ENCODE measurements around the gene COPS9.

Gene COPS9

DNA sequence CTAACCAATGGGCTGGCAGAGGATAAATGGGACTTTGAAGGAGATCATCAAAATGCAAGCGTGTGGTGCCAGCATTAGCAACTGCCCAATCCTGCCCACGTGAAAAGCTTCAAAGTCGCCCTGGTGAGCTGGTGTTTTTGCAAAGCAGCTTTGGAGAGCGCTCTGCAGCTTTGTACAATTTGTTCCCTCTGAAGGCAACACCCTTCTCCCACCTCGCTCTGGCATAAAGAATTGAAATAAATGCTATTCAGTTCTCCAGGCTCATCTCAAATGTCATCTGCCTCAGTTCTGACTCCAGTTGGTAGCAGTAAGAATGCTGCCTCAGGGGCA is 3.5 kb downstream of the COPS9 start:
- DNase-seq (ENCODE audit: low read depth), result no peak
- TF ChIP-seq, protein P1, sequence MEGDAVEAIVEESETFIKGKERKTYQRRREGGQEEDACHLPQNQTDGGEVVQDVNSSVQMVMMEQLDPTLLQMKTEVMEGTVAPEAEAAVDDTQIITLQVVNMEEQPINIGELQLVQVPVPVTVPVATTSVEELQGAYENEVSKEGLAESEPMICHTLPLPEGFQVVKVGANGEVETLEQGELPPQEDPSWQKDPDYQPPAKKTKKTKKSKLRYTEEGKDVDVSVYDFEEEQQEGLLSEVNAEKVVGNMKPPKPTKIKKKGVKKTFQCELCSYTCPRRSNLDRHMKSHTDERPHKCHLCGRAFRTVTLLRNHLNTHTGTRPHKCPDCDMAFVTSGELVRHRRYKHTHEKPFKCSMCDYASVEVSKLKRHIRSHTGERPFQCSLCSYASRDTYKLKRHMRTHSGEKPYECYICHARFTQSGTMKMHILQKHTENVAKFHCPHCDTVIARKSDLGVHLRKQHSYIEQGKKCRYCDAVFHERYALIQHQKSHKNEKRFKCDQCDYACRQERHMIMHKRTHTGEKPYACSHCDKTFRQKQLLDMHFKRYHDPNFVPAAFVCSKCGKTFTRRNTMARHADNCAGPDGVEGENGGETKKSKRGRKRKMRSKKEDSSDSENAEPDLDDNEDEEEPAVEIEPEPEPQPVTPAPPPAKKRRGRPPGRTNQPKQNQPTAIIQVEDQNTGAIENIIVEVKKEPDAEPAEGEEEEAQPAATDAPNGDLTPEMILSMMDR (IDR thresholded peaks at IDR 0.05; ENCODE audit: low read depth, low read length, missing control alignments), result no peak
- in situ Hi-C loops (cut with HindIII; ENCODE audit: low sequenced_read_pairs), result no loop called here
- H3K4me3 ChIP-seq (ENCODE audit: low read depth, low read length), result no peak overlapping the region

DNA sequence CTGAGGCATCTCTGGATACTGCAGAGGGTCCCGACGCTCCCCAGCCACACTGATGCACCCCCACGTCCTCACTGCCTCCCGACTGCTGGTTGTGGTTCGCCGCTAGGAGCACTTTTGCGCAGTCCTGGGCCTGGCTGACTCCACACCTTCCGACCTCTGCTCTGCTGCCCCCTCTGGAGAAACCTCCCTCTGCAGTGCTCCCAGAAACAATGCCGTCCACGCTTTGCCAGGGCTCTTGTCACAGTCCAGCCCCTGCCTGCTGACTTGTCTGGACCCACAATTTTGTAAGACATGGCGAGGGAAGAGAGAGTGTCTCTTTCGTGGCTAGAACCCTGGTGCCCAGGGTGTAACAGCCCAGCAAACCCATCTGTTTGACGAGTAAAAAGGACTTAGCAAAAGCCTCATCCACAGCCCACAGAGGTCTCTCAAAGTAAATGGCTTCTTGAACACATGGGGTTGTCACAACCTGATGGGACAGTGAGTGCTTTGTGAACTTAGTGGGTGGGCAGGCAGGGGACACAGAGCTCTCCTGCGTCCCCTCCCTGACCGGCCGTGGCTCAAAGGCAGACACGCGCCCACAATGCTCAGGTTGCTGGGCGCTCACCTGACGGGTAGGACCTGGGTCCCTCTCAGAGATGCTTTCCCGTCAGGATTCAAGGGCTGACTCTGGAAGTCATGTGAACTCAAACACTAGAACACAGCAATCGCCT is 4.0 kb downstream of the COPS9 start:
- no peak overlapping the region for H3K4me3 ChIP-seq (ENCODE audit: low read depth, low read length)
- DNase-seq (ENCODE audit: low read depth), result no peak
- TF ChIP-seq, protein P1 (IDR thresholded peaks at IDR 0.05; ENCODE audit: low read depth, low read length, missing control alignments), result no peak
- in situ Hi-C loops (cut with HindIII; ENCODE audit: low sequenced_read_pairs), result no loop called here

DNA sequence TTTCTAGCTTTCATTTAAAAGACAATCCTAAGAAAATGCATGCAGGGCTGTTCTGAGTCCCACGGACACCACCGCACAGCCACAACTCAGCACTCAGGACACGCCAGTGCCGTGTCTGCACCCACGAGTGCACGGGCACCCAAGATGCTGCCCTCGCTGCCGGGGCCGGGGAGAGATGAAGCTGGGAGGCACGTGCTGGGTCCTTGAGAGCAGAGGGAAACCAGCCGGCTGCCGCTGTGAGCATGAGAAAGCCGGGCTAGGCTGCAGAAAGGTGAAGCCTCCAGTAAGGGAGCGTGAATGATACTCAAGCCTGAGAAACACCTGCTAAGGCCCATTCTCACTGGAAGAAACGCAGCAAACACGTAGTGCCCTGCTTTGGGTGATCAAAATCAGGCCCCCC is 4.8 kb downstream of the COPS9 start:
- TF ChIP-seq, protein P1 (IDR thresholded peaks at IDR 0.05; ENCODE audit: low read depth, low read length, missing control alignments), result no peak
- no peak overlapping the region for H3K4me3 ChIP-seq (ENCODE audit: low read depth, low read length)
- no peak for DNase-seq (ENCODE audit: low read depth)
- in situ Hi-C loops (cut with HindIII; ENCODE audit: low sequenced_read_pairs), result no loop called here

DNA sequence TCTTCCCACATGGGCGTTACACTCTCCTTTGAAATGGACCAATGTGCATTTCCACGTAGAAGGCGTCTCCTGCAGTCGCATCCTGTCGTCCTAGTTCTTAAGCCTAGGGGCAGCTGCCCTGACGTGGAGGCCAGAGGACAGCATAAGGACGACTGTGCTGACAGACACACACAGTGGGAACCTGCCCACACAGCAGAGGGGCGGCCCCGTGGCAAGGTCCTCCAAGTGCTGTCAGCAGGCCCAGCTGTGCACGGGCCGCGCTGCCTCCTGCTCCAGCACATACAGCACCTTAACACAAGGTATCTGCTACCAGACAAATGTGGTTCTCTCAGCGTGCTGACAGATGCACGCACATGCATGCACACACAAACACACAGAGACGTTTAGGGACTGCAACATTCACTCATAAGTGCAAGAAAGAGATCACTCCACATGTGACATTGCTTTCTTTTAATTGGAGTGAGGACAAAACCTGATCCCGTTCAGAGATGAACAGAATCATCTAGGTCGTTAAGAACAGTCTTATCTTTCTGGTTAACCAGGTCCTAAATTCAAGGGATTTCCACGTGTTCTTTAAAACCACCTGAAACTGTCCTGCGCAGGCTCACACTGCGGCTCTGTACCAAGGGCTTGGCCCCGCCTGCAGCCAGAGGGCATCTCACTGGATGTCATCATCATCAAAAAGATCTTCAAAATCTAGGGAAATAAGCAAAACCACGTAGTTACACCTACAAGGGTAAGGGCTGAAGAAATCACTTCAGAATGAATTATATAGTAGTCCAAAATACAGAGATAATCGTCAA is 5.5 kb downstream of the COPS9 start:
- TF ChIP-seq, protein P1 (IDR thresholded peaks at IDR 0.05; ENCODE audit: low read depth, low read length, missing control alignments), result no peak
- no peak for DNase-seq (ENCODE audit: low read depth)
- H3K4me3 ChIP-seq (ENCODE audit: low read depth, low read length), result no peak overlapping the region
- in situ Hi-C loops (cut with HindIII; ENCODE audit: low sequenced_read_pairs), result no loop called here

DNA sequence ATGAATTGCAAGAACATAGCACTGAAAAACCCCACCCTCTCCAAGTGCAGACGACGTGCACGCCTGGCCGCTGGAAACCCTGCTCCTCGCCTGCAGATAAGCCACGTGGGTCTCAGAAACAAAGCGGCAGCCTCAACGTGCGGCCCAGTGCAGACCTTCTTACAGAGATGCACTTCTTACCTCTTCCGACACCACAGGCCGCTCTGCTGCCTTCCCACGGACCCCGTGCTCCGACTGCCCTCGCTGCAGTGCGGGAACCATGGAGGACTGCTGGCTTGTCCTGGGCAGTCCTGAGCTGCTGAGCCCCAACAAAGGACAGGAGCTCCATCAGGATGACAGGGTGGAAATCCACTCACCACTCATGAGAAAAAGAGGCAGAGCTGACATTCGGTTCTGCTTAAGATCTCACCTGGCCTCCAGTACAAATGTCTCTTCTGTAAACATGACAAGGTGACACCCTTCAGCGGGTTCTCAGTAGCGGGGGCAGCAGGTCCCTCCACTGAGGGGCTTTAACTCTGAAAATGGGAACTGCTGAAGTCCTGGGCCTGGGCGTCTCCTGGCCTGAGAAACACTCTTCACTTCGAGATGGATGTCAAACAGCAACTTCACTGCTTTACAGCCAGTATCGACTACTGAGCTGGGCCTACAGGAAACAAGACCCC is 6.2 kb downstream of the COPS9 start:
- in situ Hi-C loops (cut with HindIII; ENCODE audit: low sequenced_read_pairs), result no loop called here
- TF ChIP-seq, protein P1 (IDR thresholded peaks at IDR 0.05; ENCODE audit: low read depth, low read length, missing control alignments), result no peak
- no peak overlapping the region for H3K4me3 ChIP-seq (ENCODE audit: low read depth, low read length)
- no peak for DNase-seq (ENCODE audit: low read depth)

DNA sequence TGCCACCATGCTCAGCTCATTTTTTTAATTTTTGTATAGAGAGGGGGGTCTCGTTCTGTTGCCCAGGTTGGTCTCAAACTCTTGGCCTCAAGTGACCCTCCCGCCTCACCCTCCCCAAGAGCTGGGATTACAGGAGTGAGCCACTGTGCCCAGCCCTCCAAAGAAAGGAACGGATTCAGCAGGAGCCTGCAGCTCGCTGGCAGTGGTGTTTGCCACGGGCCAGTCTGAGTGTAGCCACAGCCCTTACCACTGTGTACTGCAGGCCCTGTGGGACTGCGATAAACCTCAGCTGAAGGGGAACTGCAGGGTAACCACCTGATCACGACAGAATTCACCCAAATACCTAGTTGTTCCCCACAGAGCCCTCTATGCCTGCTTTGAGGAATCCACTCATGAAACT is 6.8 kb downstream of the COPS9 start:
- DNase-seq (ENCODE audit: low read depth), result no peak
- in situ Hi-C loops (cut with HindIII; ENCODE audit: low sequenced_read_pairs), result no loop called here
- TF ChIP-seq, protein P1 (IDR thresholded peaks at IDR 0.05; ENCODE audit: low read depth, low read length, missing control alignments), result no peak
- H3K4me3 ChIP-seq (ENCODE audit: low read depth, low read length), result no peak overlapping the region
